GM19035 (cell line): Measurements from ENCODE around the gene GRID1.
"Not testable (repeated sequence)": the region's sequence is repeated elsewhere in the genome, so short reads cannot be mapped to it uniquely, and the experiment has no call there.

Experiments
- ATAC-seq: cut with Tn5 transposase; IDR thresholded peaks from one replicate; pipeline ENCODE4 v1.9.1; 2021; ENCODE audit not compliant: unreplicated experiment

GRID1 gene

DNA sequence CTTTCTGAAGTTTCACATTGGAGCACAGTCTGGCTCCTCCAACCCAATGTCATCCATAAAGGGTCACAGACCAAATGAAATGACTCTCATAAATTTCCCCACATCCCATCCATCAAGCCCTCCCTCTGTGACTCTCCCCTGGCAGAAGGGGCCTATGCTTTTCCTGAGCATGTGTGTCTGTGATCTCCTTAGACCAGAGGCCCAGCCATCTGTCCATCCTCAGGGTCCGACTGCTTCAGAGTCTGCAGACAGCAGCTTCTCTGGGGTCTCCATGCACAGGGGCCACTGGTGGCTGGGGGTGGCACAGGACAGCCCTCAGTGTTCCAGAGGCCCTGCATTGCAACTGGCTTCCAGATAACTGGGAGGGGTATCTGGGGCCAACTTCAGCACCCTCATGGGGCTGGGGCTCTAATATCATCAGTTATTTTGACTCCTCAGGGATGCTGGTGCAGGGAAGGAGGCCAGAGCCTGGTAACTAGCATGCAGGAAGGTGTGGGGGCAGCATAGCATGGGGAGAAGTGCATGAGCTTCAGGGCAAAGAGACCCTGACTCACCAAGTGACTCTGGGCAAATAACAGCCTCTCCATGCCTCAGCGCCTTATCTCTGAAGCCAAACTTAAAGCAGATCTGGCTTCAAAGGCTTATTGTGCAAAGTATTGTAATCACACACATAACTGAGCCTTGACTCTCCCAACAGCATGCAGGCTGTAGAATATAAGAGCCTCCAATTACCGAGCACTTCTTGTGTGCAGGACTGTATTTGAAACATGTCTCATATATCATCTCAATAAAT is 266.9 kb downstream of the GRID1 start:
- ATAC-seq, result no peak

DNA sequence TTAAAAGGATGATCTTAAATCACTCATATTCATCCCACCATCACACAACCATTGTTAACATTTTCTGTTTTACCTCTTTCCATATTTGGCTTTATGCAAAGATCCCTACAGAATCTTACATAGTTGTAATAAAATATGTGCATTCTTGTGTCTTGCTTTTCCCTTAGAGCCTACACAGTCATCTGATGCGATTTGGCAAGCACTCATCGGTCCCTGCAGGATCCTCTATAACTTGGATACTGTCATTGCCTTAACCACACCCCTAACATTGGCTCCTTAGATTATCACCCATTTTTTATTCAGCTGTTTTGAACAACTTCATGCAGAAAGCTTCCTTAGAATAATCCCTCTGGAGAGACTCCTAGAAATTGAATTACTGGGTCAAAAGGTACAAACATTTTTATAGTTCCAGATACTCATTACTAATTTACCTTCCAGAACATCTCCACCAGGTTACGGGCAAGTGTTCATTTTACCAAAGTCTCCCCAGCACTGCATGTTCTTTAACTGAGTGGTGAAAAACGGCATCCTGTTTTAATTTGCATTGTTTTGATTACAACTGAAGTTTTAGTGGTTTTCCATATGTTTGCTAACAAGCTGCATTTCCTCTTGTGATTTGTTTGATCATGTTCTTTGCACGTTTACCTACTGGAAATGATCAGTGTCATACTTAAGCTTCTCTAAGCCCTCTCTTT is 268.3 kb downstream of the GRID1 start:
- ATAC-seq, result no peak

DNA sequence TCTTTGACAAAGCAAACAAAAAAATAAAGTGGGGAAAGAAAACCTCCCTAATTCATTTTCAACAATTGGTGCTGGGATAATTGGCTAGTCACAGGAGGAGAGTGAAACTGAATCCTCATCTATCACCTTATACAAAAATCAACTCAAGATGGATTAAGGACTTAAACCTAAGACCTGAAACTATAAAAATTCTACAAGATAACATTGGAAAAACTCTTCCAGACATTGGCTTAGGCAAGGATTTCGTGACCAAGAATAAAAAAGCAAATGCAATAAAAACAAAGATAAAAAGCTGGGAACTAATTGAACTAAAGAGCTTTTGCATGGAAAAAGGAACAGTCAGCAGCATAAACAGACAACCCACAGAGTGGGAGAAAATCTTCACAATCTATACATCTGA is 271.5 kb downstream of the GRID1 start:
- ATAC-seq, result not testable (repeated sequence)

DNA sequence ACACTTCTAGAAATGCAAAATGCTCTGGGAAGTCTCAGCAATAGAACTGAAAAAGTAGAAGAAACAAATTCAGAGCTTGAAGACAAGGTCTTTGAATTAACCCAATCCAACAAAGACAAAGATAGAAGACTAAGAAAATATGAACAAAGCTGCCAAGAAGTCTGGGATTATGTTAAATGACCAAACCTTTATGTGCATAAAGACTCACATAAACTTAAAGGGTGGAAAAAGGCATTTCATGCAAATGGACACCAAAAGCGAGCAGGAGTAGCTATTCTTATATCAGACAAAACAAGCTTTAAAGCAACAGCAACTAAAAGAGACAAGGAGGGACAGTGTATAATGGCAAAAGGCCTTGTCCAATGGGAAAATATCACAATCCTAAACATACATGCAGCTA is 274.3 kb downstream of the GRID1 start:
- ATAC-seq, result not testable (repeated sequence)

DNA sequence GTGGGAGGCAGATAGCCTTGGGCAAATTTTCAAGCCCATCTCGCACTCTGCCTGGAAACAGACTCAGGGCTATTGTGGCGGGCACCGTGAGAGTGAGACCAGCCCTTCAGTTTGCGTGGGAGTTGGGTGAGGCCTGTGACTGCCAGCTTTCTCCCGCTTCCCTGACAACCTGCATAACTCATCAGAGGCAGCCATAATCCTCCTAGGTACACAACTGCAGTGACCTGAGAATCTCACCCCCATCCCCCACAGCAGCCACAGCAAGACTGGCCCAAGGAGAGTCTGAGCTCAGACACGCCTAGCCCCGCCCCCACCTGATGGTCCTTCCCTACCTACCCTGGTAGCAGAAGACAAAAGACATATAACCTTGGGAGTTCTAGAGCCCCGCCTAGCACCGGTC is 275.4 kb downstream of the GRID1 start:
- ATAC-seq, result no peak

DNA sequence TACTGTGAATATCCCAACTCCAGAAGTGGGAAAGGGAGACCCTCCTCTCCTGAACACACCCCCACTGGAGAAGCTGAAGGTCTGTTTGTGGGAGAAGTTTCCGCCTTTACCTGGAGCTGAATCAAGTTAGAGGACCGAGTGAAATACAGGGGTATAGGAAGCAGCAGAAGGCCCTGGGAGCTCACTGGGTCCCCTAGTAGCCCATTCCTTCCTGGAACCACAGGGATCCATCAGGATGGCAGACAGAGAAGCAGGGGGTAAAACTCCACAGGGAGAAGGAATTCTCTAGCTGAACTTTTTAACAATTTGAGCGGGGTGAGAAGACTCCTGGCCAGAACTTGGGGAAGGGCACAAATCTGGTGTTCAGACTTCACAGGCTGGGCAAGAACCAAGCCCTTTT is 275.8 kb downstream of the GRID1 start:
- ATAC-seq, result no peak

DNA sequence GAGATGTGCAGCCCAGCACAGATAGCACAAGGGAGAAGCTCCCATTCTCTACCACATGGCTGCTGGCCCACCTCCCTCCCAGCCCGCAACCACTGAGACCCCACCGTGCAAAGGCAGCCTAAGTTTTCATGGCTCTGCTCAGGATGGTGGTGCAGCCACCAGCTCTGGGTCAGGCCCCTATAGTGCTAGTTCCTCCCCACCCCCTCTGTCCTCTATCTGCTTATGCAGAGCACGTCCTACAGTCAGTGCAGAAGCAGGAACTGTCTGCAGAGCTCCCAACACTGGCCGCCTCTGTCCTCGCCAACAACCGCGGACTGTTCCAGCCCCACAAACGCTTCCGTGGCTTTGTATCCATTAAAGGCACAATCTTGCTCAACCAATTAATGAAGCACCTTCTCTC is 278.9 kb downstream of the GRID1 start:
- ATAC-seq, result no peak

DNA sequence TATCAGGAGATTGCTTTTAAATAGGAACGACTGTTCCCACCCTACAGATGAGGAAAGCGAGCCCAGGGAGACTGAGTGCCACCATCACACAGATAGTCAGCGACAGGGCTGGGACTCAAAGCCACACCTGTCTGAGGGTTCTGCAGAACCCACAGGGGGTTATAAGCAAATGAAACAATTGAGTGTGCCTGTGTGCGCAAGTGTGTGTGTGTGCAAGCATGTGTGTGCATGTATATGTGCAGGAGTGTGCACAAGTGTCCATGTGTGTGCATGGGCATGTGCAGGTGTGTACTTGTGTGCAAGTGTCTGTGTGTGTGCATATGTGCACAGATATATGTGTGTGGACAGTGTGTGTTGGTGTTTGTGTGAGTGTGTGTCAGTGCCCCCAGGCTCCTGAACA is 280.2 kb downstream of the GRID1 start:
- ATAC-seq, result no peak

DNA sequence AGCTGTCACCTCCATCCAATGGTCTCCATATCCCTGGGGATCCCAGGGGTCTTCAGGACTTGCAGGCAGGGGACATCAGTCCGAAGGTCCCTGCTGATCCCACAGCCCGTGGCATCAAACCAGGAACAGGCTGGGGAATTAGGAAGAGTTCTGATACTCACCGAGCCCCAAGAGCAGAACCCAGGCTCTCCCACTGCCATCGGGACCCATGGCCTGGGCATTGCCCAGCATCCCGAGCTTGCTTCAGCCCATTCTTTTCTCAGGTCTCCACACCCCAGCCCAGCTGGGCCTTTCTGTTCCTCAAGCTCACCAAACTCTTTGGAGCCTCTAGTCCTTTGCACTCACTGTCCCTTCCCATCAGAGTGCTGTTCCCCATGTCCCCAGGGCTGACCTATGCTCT is 280.9 kb downstream of the GRID1 start:
- ATAC-seq, result no peak

DNA sequence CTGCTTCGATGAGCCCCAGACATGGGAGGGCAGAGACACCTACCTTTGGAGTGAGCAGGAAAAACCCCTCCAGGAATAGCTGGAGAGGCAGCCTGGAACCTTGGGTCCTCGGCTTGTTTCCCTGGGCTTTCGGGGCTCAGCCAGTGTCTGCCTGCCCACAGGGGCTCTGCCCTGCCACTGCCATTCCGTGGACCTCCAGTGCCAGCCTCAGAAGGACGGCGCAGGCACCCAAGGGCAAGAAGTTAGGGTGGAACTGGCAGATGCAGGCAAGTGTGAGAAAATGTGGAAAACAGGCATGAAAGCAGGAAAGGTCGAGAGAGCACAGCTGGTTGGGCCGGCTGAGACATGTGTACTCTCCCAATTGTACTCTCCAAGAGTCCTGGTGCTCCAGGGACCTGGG is 281.5 kb downstream of the GRID1 start:
- no peak for ATAC-seq

DNA sequence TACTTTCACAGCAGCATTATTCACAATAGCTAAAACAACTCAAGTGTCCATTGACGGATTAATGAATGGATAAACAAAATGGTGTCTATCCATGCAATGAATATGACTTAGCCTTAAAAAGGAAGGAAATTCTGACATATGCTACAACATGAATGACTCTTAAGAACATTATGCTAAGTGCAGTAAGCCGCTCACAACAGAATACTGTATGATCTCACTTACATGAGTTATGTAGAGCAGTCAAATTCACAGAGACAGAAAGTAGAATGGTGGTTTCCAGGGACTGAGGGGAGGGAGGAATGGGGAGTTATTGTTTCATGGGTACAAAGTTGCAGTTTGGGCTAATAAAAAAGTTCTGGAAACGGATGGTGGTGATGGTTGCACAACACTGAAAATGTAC is 282.0 kb downstream of the GRID1 start:
- ATAC-seq, result no peak

DNA sequence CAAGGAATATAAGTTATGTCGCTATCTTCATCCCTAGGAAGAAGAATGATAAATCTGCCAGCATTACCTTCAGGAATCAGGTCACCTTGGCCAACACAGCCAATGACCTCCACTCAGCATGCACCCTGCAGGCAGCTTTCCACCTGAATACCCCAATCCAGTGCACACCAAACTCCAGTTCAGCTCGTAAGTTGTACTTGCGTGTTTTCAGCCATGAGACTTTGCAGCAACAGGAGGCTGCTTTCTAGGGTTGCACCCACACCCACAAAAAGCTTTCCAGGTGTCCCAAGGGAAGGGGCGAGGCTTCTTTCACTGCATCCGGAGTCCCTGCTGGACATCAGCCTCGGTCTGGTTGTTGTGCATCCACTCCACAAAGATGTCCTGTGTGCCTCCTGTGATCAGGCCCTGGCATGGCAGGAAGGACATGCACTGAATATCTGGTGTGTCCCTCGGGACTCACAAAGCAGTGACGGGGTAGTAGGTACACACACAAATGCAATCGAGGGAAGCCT is 282.9 kb downstream of the GRID1 start:
- ATAC-seq, result no peak

DNA sequence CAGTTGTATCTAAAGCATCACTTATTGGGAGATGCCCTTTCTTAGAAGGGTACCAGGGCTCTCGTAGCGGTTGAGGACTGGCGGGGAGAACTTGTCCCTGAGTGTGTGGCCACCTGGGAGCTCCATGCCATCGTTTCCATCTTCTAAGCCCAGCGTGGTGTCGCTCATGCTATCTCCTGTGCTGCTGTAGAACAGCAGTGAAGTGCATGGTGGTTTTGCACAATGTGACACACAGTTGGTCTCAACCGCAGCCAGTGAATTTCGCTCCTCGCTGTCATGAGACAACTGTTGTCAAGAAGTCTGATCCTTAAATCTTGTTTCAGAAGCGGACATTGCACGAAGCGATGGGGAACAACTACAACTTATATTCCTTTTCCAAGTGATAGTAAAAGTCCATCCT is 283.4 kb downstream of the GRID1 start:
- no peak for ATAC-seq

DNA sequence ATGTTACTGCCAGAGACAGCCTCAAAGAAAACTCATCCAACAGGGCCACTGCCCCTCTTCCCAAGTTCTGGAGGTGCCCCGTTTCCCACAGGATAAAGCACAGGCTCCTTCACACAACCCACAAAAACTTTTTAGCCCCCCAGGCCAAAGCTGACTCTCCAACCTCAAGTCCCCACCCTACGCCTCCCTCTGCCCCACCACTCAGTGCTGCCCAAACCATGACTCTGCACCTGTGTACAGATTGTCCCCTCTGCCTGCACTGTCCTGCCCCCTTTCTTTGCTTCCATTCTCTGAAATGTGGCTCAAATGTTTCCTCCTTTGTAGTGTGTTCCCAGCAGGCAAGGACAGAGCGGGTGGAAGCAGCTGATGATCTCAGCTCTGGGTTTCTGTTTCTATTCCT is 284.0 kb downstream of the GRID1 start:
- no peak for ATAC-seq

DNA sequence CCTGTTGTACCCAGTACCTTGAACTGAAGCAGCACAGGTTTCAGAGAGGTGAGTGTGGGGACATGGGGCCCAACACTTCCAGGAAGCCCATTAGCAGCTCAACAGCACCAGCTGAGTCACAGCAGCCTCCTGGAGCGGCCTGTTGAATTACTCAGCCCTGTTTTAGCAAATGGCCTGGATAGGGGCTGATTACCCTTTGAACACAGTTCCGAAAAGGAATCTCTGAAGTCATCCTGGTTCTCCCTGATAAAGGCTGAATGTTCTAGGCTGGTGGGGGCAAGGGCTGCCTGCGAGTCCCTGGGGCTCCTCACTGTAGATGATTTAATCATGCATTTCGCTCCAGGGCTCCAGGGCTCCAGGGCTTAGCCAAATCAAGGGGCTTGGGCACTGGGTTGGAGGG is 287.5 kb downstream of the GRID1 start:
- no peak for ATAC-seq

DNA sequence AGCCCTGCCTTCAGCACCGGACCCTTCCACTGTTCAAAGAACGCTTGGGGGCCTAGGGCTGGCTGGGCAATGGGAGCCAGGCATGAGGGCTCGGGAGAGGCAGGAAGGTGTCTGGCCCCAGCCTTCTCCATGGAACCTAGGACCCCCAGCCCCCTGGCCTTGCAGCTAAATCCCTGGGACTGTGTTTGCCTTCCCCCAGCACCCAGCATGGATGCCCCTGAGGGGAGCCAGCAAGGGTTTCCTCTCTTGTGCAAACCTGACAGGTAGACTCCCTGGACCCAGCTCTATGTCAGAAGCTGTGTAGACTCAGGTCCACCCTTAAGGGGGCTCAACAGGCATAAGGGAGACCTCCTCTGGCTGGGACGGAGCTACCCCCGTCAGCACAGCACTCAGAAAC is 288.0 kb downstream of the GRID1 start:
- no peak for ATAC-seq

DNA sequence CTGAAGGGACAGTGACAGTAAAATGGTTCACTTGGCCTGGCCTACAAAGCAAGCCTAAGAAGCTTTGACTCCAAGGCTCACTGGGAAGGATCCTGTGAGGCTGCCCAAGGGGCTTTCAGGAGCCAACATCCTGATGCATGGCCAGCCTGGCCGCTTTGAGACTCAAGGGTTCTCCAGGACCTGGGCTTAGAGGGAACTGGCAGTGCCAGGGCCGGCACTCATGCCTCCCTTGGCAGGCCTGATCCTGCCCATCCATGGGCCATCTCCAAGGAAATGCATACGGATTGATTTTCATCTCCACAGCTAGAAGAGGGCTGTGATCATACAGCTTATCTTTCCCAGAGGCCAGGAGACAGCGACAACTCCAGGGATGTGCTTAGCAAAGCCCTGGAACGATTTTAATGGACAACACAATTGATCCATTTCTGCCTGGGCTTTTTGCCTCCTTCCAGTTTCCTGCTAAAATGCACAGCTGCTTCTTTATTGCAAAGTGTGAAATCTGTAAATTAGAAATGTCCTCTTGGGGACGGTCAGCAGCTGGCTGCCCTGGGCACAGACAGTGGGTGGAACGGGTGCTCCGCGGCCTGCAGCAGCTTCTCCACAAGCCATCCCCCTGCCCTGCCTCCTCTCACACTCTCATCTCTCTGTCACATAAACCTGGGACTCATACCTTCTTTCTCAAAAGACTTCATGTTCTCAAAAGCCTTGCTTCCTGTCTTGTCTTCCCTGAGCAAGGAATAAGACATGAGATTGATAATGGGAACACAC is 288.5 kb downstream of the GRID1 start:
- ATAC-seq, result no peak

DNA sequence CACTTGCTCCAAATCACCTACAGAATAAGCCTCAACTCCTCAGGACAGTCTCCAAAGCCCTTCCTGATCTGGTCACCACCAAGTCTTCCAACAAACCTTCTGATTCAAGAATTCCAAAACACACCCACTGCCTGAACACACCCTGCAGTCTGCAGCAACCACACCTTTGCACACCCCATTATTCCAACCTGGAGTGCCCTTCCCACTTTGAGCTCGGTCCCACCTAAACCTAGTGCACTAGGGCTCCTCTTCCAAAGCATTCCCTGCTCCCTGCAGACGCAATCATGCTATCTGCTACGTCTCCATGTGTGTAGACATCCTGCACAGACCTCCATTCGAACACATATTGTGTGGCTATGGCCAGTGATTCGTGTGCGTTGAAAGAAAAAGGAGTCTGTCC is 289.3 kb downstream of the GRID1 start:
- no peak for ATAC-seq

DNA sequence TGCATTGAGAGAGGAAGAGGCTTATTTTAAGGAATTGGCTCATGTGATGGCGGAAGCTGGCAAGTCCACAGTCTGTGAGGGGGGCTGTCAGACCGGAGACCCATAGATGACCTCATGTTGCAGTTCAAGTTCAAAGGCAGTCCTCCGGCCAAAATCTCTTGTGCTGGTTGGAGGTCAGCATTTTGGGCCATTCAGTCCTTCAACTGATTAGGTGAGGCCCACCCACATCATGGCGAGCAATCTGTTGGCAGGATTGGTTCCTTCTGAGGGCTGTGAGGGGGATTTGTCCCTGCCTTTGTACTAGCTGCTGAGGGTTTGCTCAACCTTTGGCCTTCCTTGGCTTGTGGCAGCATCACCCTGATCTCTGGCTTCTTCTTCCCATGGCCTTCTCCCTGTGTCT is 290.1 kb downstream of the GRID1 start:
- not testable (repeated sequence) for ATAC-seq

DNA sequence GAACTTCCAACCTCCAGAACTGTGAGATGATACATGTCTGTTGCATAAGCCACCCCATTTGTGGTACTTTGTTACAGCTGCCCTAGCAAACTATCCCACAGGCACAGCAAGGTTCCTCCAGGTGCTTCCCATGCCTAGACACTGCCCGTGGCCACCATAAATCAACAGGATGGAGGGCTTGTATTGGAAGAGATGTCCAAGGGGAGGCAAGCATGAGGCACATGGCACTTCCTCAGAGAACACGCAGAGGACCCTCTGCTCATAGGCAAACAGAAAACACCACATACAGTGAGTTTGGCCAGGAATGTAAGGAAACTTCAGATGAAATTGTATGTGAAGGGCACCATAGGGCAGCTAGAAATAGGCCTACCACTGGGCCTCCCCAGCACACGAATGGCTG is 291.1 kb downstream of the GRID1 start:
- no peak for ATAC-seq

DNA sequence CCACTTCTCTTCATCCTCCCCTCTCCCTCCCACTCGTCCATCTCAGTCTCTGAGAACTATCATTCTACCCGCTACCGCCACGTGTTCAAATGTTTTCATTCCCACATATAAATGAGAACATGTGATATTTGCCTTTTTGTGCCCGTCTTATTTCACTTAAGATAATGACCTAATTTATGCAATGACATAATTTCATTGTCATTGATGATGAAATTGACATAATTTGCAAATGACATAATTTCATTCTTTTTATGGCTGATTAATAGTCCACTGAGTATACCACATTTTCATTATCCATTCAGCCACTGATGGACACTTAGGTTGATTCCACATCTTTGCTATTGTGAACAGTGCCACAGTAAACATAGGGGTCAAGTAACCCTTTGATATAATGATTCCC is 292.3 kb downstream of the GRID1 start:
- ATAC-seq, result no peak
